Loucy (cell line): ENCODE results near the gene PNPLA2.

ENCODE experiments used
- H2AFZ ChIP-seq: fragments of 200-600 bp; sonication (generic); 2 replicates; pipeline ENCODE4 v1.6.0; 2016; ENCODE audit warnings: antibody characterized with exemption, mild to moderate bottlenecking, low read length, moderate library complexity
- H3F3A ChIP-seq: fragments of 200-600 bp; 2 replicates; pipeline ENCODE4 v1.6.0; 2016; ENCODE audit warnings: antibody characterized with exemption, low read depth, mild to moderate bottlenecking
- H3K27me3 ChIP-seq: fragments of 200-600 bp; sonication (generic); 2 replicates; pipeline ENCODE4 v1.6.1; 2014; ENCODE audit warnings: low read length, mild to moderate bottlenecking; ENCODE audit not compliant: insufficient read depth, poor library complexity, severe bottlenecking
- H3K36me3 ChIP-seq: fragments of 200-600 bp; sonication (generic); 2 replicates; pipeline ENCODE4 v1.6.1; 2016; ENCODE audit warnings: low read length; ENCODE audit not compliant: insufficient read depth
- H3K4me1 ChIP-seq: fragments of 200-600 bp; sonication (generic); 2 replicates; pipeline ENCODE4 v1.5.1; 2014; ENCODE audit warnings: low read length, mild to moderate bottlenecking; ENCODE audit not compliant: insufficient read depth, poor library complexity, severe bottlenecking
- H3K4me2 ChIP-seq: fragments of 200-600 bp; sonication (generic); 2 replicates; pipeline ENCODE4 v1.6.0; 2014; ENCODE audit warnings: antibody characterized with exemption, low read length, low read depth, mild to moderate bottlenecking; ENCODE audit not compliant: poor library complexity, severe bottlenecking
- H3K4me3 ChIP-seq: fragments of 200-600 bp; sonication (generic); 2 replicates; pipeline ENCODE4 v1.5.1; 2014; ENCODE audit warnings: low read length, mild to moderate bottlenecking, mixed read lengths; ENCODE audit not compliant: poor library complexity, severe bottlenecking
- H3K79me2 ChIP-seq: fragments of 200-600 bp; sonication (generic); 2 replicates; pipeline ENCODE4 v1.6.1; 2014; ENCODE audit warnings: low read length; ENCODE audit not compliant: insufficient read depth
- H3K9ac ChIP-seq: fragments of 200-600 bp; sonication (generic); 2 replicates; pipeline ENCODE4 v1.6.0; 2014; ENCODE audit warnings: mild to moderate bottlenecking, low read depth, low read length, moderate library complexity; ENCODE audit not compliant: poor library complexity, severe bottlenecking
- H3K9me2 ChIP-seq: fragments of 200-600 bp; sonication (generic); replicated peaks from 2 replicates; pipeline ENCODE4 v1.6.1; 2016; ENCODE audit warnings: low read depth, low read length, mixed read lengths
- H3K9me3 ChIP-seq: fragments of 200-600 bp; sonication (generic); 2 replicates; pipeline ENCODE4 v1.6.1; 2014; ENCODE audit warnings: mild to moderate bottlenecking, antibody characterized with exemption, low read length, low read depth; ENCODE audit not compliant: insufficient read depth
- H4K20me1 ChIP-seq: fragments of 200-600 bp; sonication (generic); 2 replicates; pipeline ENCODE4 v1.6.0; 2014; ENCODE audit warnings: antibody characterized with exemption, low read length, mild to moderate bottlenecking; ENCODE audit not compliant: insufficient read depth, poor library complexity, severe bottlenecking
- EZH2phosphoT487 ChIP-seq: fragments of 200-600 bp; IDR thresholded peaks from 2 replicates; pipeline ENCODE4 v1.6.1; 2018; ENCODE audit warnings: antibody characterized with exemption, mild to moderate bottlenecking, moderate library complexity, borderline replicate concordance
- TF ChIP-seq, protein P1 (sequence below): fragments of 200-600 bp; sonication (generic); conservative IDR thresholded peaks from 2 replicates; pipeline ENCODE4 v1.5.1; 2014; ENCODE audit warnings: mild to moderate bottlenecking, antibody characterized with exemption, low read length

The PNPLA2 gene

DNA sequence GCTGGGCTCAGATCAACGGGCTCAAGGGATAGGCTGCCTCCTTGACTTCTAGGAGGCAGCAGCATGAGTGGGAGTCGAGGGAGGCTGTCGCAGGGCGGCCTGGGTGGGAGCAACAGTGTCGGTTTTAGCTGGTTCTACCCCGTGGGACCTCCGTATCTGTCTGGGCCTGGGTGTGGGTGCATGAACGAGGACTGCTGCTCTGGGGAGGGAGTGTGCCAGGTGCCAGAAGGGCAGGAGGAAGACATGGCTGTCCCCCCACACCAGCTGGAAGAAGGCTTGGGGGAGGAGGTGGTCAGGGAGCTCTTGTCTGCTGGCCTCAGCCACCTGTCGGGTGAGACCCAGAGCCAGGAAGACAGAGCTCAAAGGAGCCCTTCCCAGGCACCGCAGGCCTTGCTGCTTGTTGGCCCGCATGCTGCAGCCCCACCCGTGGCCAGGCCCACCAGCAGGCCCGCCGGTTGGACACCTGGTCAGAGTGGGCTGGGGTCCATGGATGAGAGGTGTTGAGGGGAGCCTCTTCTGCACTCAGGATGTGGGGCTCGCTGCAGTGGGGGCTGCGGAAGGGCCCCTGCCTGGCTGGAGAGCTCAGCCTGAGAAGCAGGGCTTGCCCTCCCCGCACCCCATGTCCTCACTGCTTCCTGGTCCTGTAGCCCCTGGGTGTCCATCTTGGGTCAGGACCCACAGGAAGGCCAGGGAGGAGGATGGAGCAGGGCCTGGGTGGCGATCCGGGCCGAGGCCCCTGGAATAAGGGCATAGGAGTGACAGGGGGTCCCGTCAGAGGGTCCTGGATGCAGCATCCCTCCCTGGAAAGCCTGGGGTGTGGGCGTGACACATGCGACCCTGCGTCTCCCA is 32.3 kb upstream of the PNPLA2 start:
- H3K4me1 ChIP-seq, result no peaks in the 10 kb centered on the region
- no peaks in the 10 kb centered on the region for H4K20me1 ChIP-seq
- no peak overlapping the region for H3K9ac ChIP-seq
- TF ChIP-seq, protein P1, sequence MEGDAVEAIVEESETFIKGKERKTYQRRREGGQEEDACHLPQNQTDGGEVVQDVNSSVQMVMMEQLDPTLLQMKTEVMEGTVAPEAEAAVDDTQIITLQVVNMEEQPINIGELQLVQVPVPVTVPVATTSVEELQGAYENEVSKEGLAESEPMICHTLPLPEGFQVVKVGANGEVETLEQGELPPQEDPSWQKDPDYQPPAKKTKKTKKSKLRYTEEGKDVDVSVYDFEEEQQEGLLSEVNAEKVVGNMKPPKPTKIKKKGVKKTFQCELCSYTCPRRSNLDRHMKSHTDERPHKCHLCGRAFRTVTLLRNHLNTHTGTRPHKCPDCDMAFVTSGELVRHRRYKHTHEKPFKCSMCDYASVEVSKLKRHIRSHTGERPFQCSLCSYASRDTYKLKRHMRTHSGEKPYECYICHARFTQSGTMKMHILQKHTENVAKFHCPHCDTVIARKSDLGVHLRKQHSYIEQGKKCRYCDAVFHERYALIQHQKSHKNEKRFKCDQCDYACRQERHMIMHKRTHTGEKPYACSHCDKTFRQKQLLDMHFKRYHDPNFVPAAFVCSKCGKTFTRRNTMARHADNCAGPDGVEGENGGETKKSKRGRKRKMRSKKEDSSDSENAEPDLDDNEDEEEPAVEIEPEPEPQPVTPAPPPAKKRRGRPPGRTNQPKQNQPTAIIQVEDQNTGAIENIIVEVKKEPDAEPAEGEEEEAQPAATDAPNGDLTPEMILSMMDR, result no peak
- TF ChIP-seq EZH2phosphoT487, result no peak
- no peaks in the 10 kb centered on the region for H3K9me3 ChIP-seq
- no peak overlapping the region for H2AFZ ChIP-seq
- H3K79me2 ChIP-seq, result no peaks in the 10 kb centered on the region
- no peak overlapping the region for H3K4me3 ChIP-seq
- no peaks in the 10 kb centered on the region for H3F3A ChIP-seq
- no peaks in the 10 kb centered on the region for H3K27me3 ChIP-seq
- no peaks in the 10 kb centered on the region for H3K9me2 ChIP-seq
- no peaks in the 10 kb centered on the region for H3K36me3 ChIP-seq
- H3K4me2 ChIP-seq, result no peak overlapping the region

DNA sequence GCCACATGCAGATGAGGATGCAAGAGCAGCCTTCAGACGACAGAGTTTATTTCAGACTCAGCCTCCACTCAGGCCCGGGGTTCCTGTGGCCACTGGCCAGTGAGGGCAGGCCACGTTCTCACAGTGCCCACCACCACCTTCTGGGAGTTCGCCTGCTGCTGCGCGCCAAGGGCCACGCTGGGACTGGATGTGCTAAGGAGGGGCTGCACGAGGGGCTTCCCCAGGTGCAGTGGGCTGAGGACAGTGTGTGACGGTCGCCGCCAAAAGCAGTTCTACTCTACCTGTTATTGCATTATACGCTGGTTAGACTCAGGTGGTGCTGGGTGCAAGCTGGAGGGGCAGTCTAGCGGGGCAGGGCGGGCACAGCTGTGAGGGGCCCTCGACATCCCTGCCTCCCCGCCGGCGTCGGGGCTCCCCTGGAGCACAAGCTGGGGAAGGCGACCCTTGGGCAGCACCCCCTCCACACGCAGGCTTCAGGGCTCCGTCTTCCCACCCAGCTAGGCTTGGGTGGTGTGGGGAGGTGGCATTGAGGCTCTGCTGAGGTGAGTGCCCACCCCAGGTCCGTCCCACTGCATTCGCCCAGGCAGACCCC is 31.5 kb upstream of the PNPLA2 start:
- H3K9me3 ChIP-seq, result no peaks in the 10 kb centered on the region
- TF ChIP-seq, protein P1, result no peak
- no peak for TF ChIP-seq EZH2phosphoT487
- H3K4me2 ChIP-seq, result no peak overlapping the region
- no peak overlapping the region for H3K9ac ChIP-seq
- no peak overlapping the region for H2AFZ ChIP-seq
- no peak overlapping the region for H3K4me3 ChIP-seq
- H3K4me1 ChIP-seq, result no peaks in the 10 kb centered on the region
- H3K27me3 ChIP-seq, result no peaks in the 10 kb centered on the region
- no peaks in the 10 kb centered on the region for H4K20me1 ChIP-seq
- no peaks in the 10 kb centered on the region for H3K9me2 ChIP-seq
- no peaks in the 10 kb centered on the region for H3K36me3 ChIP-seq
- H3K79me2 ChIP-seq, result no peaks in the 10 kb centered on the region
- no peaks in the 10 kb centered on the region for H3F3A ChIP-seq

DNA sequence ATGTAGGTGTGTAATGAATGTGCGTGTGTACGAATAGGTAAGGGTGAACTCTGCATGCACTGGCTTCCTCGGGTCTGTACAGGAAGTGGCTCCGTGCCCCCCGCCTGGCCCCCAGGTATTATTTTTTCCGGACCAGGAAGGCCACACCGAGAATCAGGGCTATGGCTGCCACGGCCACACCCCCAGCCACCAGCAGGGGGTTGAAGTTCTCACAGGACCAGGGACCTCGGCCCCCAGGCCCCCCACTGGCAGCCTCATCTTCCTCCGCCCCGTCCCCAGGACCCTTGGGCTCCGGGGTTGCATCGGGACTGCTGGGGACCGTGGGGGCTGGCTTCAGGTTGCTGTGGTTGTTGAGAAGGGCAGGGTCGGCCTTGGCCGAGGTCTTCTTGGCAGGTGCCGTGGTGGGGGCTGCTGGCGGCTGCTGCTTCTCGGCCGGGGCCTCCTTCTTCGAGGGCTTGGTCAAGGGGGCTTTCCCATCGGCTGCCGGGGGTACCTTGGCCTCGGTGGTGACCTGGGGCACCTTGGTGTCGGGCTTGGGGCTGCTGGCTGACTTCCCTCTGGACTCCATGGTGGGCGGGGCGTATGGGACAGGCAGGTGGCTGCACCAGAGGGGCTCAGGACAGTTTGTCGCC is 30.6 kb upstream of the PNPLA2 start:
- Histone ChIP-seq H3K9me2 (no peaks in the 10 kb centered on the region), H3K9ac (no peak overlapping the region), H3K4me3 (no peak overlapping the region), H3K9me3 (no peaks in the 10 kb centered on the region), H3K79me2 (no peaks in the 10 kb centered on the region), H3F3A (no peaks in the 10 kb centered on the region), H2AFZ (no peak overlapping the region), H3K27me3 (no peaks in the 10 kb centered on the region), H3K4me1 (no peaks in the 10 kb centered on the region), H3K36me3 (no peaks in the 10 kb centered on the region), H3K4me2 (no peak overlapping the region), H4K20me1 (no peaks in the 10 kb centered on the region)
- no peak for TF ChIP-seq EZH2phosphoT487
- TF ChIP-seq, protein P1, result no peak
